Left lung (tissue), 10 donors: ENCODE measurements around the gene SLC6A2. TPM values are rescaled to one million over a fixed set of nuclear protein-coding genes. Genes with fewer than 3 reads are reported as not detected.

Source experiments
- ATAC-seq: fragments of 200-7000 bp; cut with Tn5 transposase; one replicate; pipeline ENCODE4 v1.9.1; 2020; ENCODE audit warnings: moderate library complexity
- DNase-seq, 4 donors: peaks; one replicate each; pipeline ENCODE4 v3.0.0-alpha.2; 2013 to 2020
- H3K27ac ChIP-seq, 2 donors: fragments of 200-600 bp; sonication (generic) in 1 of 2; one replicate each; pipeline versions ENCODE4 v1.5.0 to v1.8.0; 2020 to 2021
- H3K27me3 ChIP-seq, 2 donors: fragments of 200-600 bp; sonication (generic) in 1 of 2; one replicate each; pipeline versions ENCODE4 v1.5.0 to v1.8.0; 2020 to 2021
- H3K36me3 ChIP-seq, 2 donors: fragments of 200-600 bp; sonication (generic) in 1 of 2; one replicate each; pipeline versions ENCODE4 v1.5.0 to v1.8.0; 2020 to 2021
- H3K4me1 ChIP-seq, 2 donors: fragments of 200-600 bp; one replicate each; pipeline ENCODE4 v1.8.0; 2021
- H3K4me3 ChIP-seq, 2 donors: fragments of 200-600 bp; sonication (generic) in 1 of 2; one replicate each; pipeline versions ENCODE4 v1.5.0 to v1.8.0; 2020 to 2021; ENCODE audit warnings: mild to moderate bottlenecking in 1 of 2
- H3K9me3 ChIP-seq, 2 donors: fragments of 200-600 bp; sonication (generic) in 1 of 2; one replicate each; pipeline versions ENCODE4 v1.5.0 to v1.8.0; 2020 to 2021
- CTCF ChIP-seq, 2 donors: fragments of 200-600 bp; sonication (generic) in 1 of 2; IDR thresholded peaks; one replicate each; pipeline versions ENCODE4 v1.5.0 to v1.8.0; 2021; ENCODE audit warnings: antibody characterized with exemption in 2 of 2
- intact Hi-C, 2 donors: fragments of 100-400 bp; cut with DNase I; formaldehyde crosslinking; loops; one replicate each; pipeline versions ENCODE4 v1.11.2 to v1.14.2; 2022
- polyA plus RNA-seq, 6 donors: library from polyadenylated mRNA; unstranded; fragments of 120-200 nt; gene quantifications; one replicate each; pipeline ENCODE4 v1.2.1, GENCODE V29; 2013; ENCODE audit not compliant: insufficient read length in 6 of 6
- total RNA-seq, 2 donors: library from RNA; stranded (reverse); fragmentation: NEBNext Ultra II Directional; extraction: Animal tissue kit (Norgen Biotek cat#: 25700); gene quantifications; one replicate each; pipeline ENCODE4 v1.2.1, GENCODE V29; 2021
- donor health status: DM: no; HTN: yes; CAD: no.
- donor health status: DM: no; HTN: no; CAD: no.

SLC6A2 gene
- total and polyA plus RNA-seq, 8 donors: 0.10 TPM; not detected in 5

- no peaks in the 10 kb centered on the region for H3K27me3 ChIP-seq
- ATAC-seq (no peak), DNase-seq (no peak)
- TF ChIP-seq CTCF (IDR thresholded peaks at IDR 0.05): no peak
- no peaks in the 10 kb centered on the region for H3K36me3 ChIP-seq
- H3K27ac ChIP-seq: no peak overlapping the region
- intact Hi-C loops: no loop called here
- H3K4me1 ChIP-seq: no peaks in the 10 kb centered on the region
- no peak overlapping the region for H3K4me3 ChIP-seq
- H3K9me3 ChIP-seq: no peaks in the 10 kb centered on the region
Observed at GRCh38 chr16:55628306-55628968, 27.4 kb upstream of the SLC6A2 start.

DNA sequence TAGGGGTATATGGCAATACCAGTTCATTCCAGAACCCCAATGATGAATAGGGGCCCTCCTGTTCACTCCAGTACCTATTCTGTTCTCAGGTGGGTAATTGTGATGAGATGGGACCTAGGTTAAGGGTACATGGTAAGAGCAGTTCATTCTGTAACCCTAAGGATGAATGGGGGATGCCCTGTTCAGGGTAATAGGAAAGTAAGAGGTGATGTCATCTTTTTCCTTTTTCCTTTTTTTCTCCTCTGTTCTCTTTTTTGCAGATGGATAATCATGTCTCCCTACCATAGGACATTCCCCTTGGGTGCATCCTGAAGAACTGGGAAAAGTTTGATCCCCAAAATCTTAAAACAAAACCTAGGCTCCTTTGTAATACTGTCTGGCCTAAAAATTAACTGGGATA is 25.0 kb upstream of the SLC6A2 start:
- no peak for ATAC-seq
- TF ChIP-seq CTCF (IDR thresholded peaks at IDR 0.05): no peak
- DNase-seq: no peak
- Histone ChIP-seq H3K36me3 (no peaks in the 10 kb centered on the region), H3K9me3 (no peaks in the 10 kb centered on the region), H3K27me3 (no peaks in the 10 kb centered on the region), H3K27ac (no peak overlapping the region), H3K4me3 (no peak overlapping the region), H3K4me1 (no peaks in the 10 kb centered on the region)
- intact Hi-C loops: no loop called here

GRCh38 chr16:55632259-55632658 is 23.5 kb upstream of the SLC6A2 start:
- Histone ChIP-seq H3K27ac (no peak overlapping the region), H3K36me3 (no peaks in the 10 kb centered on the region), H3K27me3 (no peaks in the 10 kb centered on the region), H3K4me1 (no peaks in the 10 kb centered on the region), H3K4me3 (no peak overlapping the region), H3K9me3 (no peaks in the 10 kb centered on the region)
- intact Hi-C loops: no loop called here
- TF ChIP-seq CTCF (IDR thresholded peaks at IDR 0.05): no peak
- no peak for ATAC-seq
- DNase-seq: no peak

DNA sequence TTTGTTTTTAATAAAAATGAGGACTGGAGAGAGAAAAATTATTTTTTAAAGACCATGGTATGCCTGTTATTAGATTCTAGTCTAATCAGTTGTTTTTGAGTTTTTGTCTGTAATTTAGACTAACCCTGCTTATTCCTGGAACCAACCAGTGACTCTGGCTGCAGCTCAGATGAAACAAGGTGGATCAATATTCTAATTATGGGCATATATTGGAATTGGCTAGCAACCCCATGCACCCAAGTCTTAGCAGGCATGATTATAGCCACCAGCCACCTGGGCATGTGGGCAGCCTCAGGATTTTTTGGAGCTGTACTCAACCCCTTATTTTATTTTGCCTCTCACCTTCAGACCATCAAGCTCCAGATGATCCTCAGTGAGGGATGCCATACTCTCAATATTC is 21.6 kb upstream of the SLC6A2 start:
- Histone ChIP-seq H3K4me1 (no peaks in the 10 kb centered on the region), H3K27ac (no peak overlapping the region), H3K27me3 (peaks cover 0 to 10% of the 10 kb centered on the region in 2 donors), H3K9me3 (no peaks in the 10 kb centered on the region), H3K36me3 (no peaks in the 10 kb centered on the region), H3K4me3 (no peak overlapping the region)
- ATAC-seq: no peak
- intact Hi-C loops: no loop called here
- DNase-seq: no peak
- TF ChIP-seq CTCF (IDR thresholded peaks at IDR 0.05): no peak

DNA sequence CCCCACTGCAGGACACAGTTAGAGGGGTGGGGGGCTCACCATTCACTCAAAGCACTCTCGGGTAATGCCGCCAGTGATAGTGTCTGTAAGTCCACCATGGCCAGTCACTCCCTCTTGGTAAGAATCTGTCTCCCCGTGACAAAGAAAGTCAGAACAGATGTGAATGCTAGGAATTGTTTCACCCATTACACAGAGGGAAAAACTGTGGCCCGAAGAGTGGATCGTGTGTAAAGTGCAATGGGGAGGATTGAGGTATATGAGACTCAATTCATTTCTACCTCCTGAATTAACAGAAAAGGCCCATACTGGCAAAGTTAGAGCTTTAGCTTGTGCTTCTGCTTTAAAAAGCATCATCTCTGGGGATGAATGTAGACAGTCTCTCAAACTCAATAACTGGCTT is 17.5 kb upstream of the SLC6A2 start:
- no peak for TF ChIP-seq CTCF (IDR thresholded peaks at IDR 0.05)
- no peaks in the 10 kb centered on the region for H3K9me3 ChIP-seq
- H3K4me1 ChIP-seq: no peaks in the 10 kb centered on the region
- ATAC-seq (no peak), DNase-seq (no peak)
- peaks cover 0 to 10% of the 10 kb centered on the region in 2 donors for H3K27me3 ChIP-seq
- intact Hi-C loops: no loop called here
- H3K27ac ChIP-seq: no peak overlapping the region
- H3K4me3 ChIP-seq: no peak overlapping the region
- no peaks in the 10 kb centered on the region for H3K36me3 ChIP-seq
